ENCODE measurements around the gene HNRNPK.

The HNRNPK gene

GRCh38 chr9:84000186-84000585 is 20.2 kb upstream of the HNRNPK start:
- H3K9me3 ChIP-seq (ENCODE audit: control extremely low read depth in 1 of 5, control insufficient read depth in 4 of 5, insufficient read depth in 2 of 5, low read depth in 1 of 5, low read length in 4 of 5), result no peaks in the 10 kb centered on the region
- peaks cover 0 to 11% (median 6%) of the 10 kb centered on the region in 4 experiments for H3K4me1 ChIP-seq (ENCODE audit: control extremely low read depth in 1 of 4, control insufficient read depth in 4 of 4, insufficient read depth in 4 of 4, low read length in 3 of 4)
- POLR2A ChIA-PET, result no interaction called here
- CTCF ChIA-PET, result interaction anchor here (1.1 to 1.4 kb wide), 2 partner anchors 21 to 22 kb away, joined by 3 read pairs; no protein-coding TSS in a partner anchor
- H3K4me3 ChIP-seq (ENCODE audit: control insufficient read depth in 1 of 7, extremely low read depth in 1 of 7, insufficient read depth in 4 of 7, low read depth in 2 of 7, low read length in 6 of 7), result no peak overlapping the region
- H3K27ac ChIP-seq (ENCODE audit: insufficient read depth in 1 of 2, low read depth in 1 of 2, low read length in 2 of 2, poor library complexity in 1 of 2, severe bottlenecking in 2 of 2), result no peak overlapping the region
- H3K36me3 ChIP-seq (ENCODE audit: control insufficient read depth in 4 of 4, insufficient read depth in 4 of 4, low read length in 3 of 4), result peaks cover 6 to 25% (median 9%) of the 10 kb centered on the region in 4 experiments
- DNase-seq, result no peak
- no peaks in the 10 kb centered on the region for H3K27me3 ChIP-seq (replicated peaks in 2 of 5; ENCODE audit: control insufficient read depth in 4 of 5, insufficient read depth in 5 of 5, low read length in 4 of 5)
- no CpG with 5 or more reads among the region's 3 CpGs for WGBS (ENCODE audit: insufficient coverage)

GRCh38 chr9:83999141-83999918 is 19.3 kb upstream of the HNRNPK start:
- H3K27me3 ChIP-seq (replicated peaks in 2 of 5; ENCODE audit: control insufficient read depth in 4 of 5, insufficient read depth in 5 of 5, low read length in 4 of 5), result no peaks in the 10 kb centered on the region
- POLR2A ChIA-PET, result no interaction called here

GRCh38 chr9:83996126-83996525 is 16.1 kb upstream of the HNRNPK start:
- no peak overlapping the region for H3K4me3 ChIP-seq (ENCODE audit: control insufficient read depth in 1 of 7, extremely low read depth in 1 of 7, insufficient read depth in 4 of 7, low read depth in 2 of 7, low read length in 6 of 7)
- no peaks in the 10 kb centered on the region for H3K9me3 ChIP-seq (ENCODE audit: control extremely low read depth in 1 of 5, control insufficient read depth in 4 of 5, insufficient read depth in 2 of 5, low read depth in 1 of 5, low read length in 4 of 5)
- H3K36me3 ChIP-seq (ENCODE audit: control insufficient read depth in 4 of 4, insufficient read depth in 4 of 4, low read length in 3 of 4), result peaks cover 4 to 11% (median 5%) of the 10 kb centered on the region in 4 experiments
- no peak for DNase-seq
- ChIA-PET POLR2A (no interaction called here), CTCF (interaction anchor here (0.7 kb wide), 1 partner anchor 8 kb away, joined by 3 read pairs; no protein-coding TSS in a partner anchor)
- 93% methylated on average over 2 of the region's 4 CpGs for WGBS (ENCODE audit: insufficient coverage)
- H3K27ac ChIP-seq (ENCODE audit: insufficient read depth in 1 of 2, low read depth in 1 of 2, low read length in 2 of 2, poor library complexity in 1 of 2, severe bottlenecking in 2 of 2), result no peak overlapping the region
- H3K4me1 ChIP-seq (ENCODE audit: control extremely low read depth in 1 of 4, control insufficient read depth in 4 of 4, insufficient read depth in 4 of 4, low read length in 3 of 4), result peaks cover 0 to 2% (median 0%) of the 10 kb centered on the region in 4 experiments
- no peaks in the 10 kb centered on the region for H3K27me3 ChIP-seq (replicated peaks in 2 of 5; ENCODE audit: control insufficient read depth in 4 of 5, insufficient read depth in 5 of 5, low read length in 4 of 5)

More at GRCh38 chr9:83999141-83999918, 19.3 kb upstream of the HNRNPK start:
- peaks cover 0 to 11% (median 6%) of the 10 kb centered on the region in 4 experiments for H3K4me1 ChIP-seq (ENCODE audit: control extremely low read depth in 1 of 4, control insufficient read depth in 4 of 4, insufficient read depth in 4 of 4, low read length in 3 of 4)
- no CpG with 5 or more reads among the region's 2 CpGs for WGBS (ENCODE audit: insufficient coverage)
- H3K4me3 ChIP-seq (ENCODE audit: control insufficient read depth in 1 of 7, extremely low read depth in 1 of 7, insufficient read depth in 4 of 7, low read depth in 2 of 7, low read length in 6 of 7), result no peak overlapping the region
- H3K36me3 ChIP-seq (ENCODE audit: control insufficient read depth in 4 of 4, insufficient read depth in 4 of 4, low read length in 3 of 4), result peaks cover 6 to 17% (median 10%) of the 10 kb centered on the region in 4 experiments
- DNase-seq, result no peak
- H3K27ac ChIP-seq (ENCODE audit: insufficient read depth in 1 of 2, low read depth in 1 of 2, low read length in 2 of 2, poor library complexity in 1 of 2, severe bottlenecking in 2 of 2), result no peak overlapping the region
- no peaks in the 10 kb centered on the region for H3K9me3 ChIP-seq (ENCODE audit: control extremely low read depth in 1 of 5, control insufficient read depth in 4 of 5, insufficient read depth in 2 of 5, low read depth in 1 of 5, low read length in 4 of 5)
- CTCF ChIA-PET, result no interaction called here

GRCh38 chr9:83992901-83993300 is 12.9 kb upstream of the HNRNPK start:
- H3K27me3 ChIP-seq (replicated peaks in 2 of 5; ENCODE audit: control insufficient read depth in 4 of 5, insufficient read depth in 5 of 5, low read length in 4 of 5), result no peaks in the 10 kb centered on the region
- H3K27ac ChIP-seq (ENCODE audit: insufficient read depth in 1 of 2, low read depth in 1 of 2, low read length in 2 of 2, poor library complexity in 1 of 2, severe bottlenecking in 2 of 2), result no peak overlapping the region
- ChIA-PET CTCF (no interaction called here), POLR2A (no interaction called here)
- no peaks in the 10 kb centered on the region for H3K9me3 ChIP-seq (ENCODE audit: control extremely low read depth in 1 of 5, control insufficient read depth in 4 of 5, insufficient read depth in 2 of 5, low read depth in 1 of 5, low read length in 4 of 5)
- peaks cover 3 to 22% (median 11%) of the 10 kb centered on the region in 4 experiments for H3K36me3 ChIP-seq (ENCODE audit: control insufficient read depth in 4 of 4, insufficient read depth in 4 of 4, low read length in 3 of 4)
- no peaks in the 10 kb centered on the region for H3K4me1 ChIP-seq (ENCODE audit: control extremely low read depth in 1 of 4, control insufficient read depth in 4 of 4, insufficient read depth in 4 of 4, low read length in 3 of 4)
- H3K4me3 ChIP-seq (ENCODE audit: control insufficient read depth in 1 of 7, extremely low read depth in 1 of 7, insufficient read depth in 4 of 7, low read depth in 2 of 7, low read length in 6 of 7), result no peak overlapping the region
- no peak for DNase-seq

GRCh38 chr9:83992407-83992806 is 12.4 kb upstream of the HNRNPK start:
- ChIA-PET CTCF (no interaction called here), POLR2A (no interaction called here)
- no peaks in the 10 kb centered on the region for H3K4me1 ChIP-seq (ENCODE audit: control extremely low read depth in 1 of 4, control insufficient read depth in 4 of 4, insufficient read depth in 4 of 4, low read length in 3 of 4)
- no peaks in the 10 kb centered on the region for H3K9me3 ChIP-seq (ENCODE audit: control extremely low read depth in 1 of 5, control insufficient read depth in 4 of 5, insufficient read depth in 2 of 5, low read depth in 1 of 5, low read length in 4 of 5)
- no peak overlapping the region for H3K27ac ChIP-seq (ENCODE audit: insufficient read depth in 1 of 2, low read depth in 1 of 2, low read length in 2 of 2, poor library complexity in 1 of 2, severe bottlenecking in 2 of 2)
- WGBS (ENCODE audit: insufficient coverage), result 80% methylated on average over 1 of the region's 1 CpG
- H3K36me3 ChIP-seq (ENCODE audit: control insufficient read depth in 4 of 4, insufficient read depth in 4 of 4, low read length in 3 of 4), result peaks cover 3 to 22% (median 9%) of the 10 kb centered on the region in 4 experiments
- H3K4me3 ChIP-seq (ENCODE audit: control insufficient read depth in 1 of 7, extremely low read depth in 1 of 7, insufficient read depth in 4 of 7, low read depth in 2 of 7, low read length in 6 of 7), result no peak overlapping the region
- DNase-seq, result no peak
- no peaks in the 10 kb centered on the region for H3K27me3 ChIP-seq (replicated peaks in 2 of 5; ENCODE audit: control insufficient read depth in 4 of 5, insufficient read depth in 5 of 5, low read length in 4 of 5)

- DNase-seq, result no peak
- Histone ChIP-seq H3K27ac (ENCODE audit: insufficient read depth in 1 of 2, low read depth in 1 of 2, low read length in 2 of 2, poor library complexity in 1 of 2, severe bottlenecking in 2 of 2) (no peak overlapping the region), H3K4me1 (ENCODE audit: control extremely low read depth in 1 of 4, control insufficient read depth in 4 of 4, insufficient read depth in 4 of 4, low read length in 3 of 4) (peaks cover 0 to 4% (median 2%) of the 10 kb centered on the region in 4 experiments), H3K9me3 (ENCODE audit: control extremely low read depth in 1 of 5, control insufficient read depth in 4 of 5, insufficient read depth in 2 of 5, low read depth in 1 of 5, low read length in 4 of 5) (no peaks in the 10 kb centered on the region), H3K27me3 (replicated peaks in 2 of 5; ENCODE audit: control insufficient read depth in 4 of 5, insufficient read depth in 5 of 5, low read length in 4 of 5) (no peaks in the 10 kb centered on the region), H3K4me3 (ENCODE audit: control insufficient read depth in 1 of 7, extremely low read depth in 1 of 7, insufficient read depth in 4 of 7, low read depth in 2 of 7, low read length in 6 of 7) (no peak overlapping the region), H3K36me3 (ENCODE audit: control insufficient read depth in 4 of 4, insufficient read depth in 4 of 4, low read length in 3 of 4) (peaks cover 3 to 20% (median 9%) of the 10 kb centered on the region in 4 experiments)
- ChIA-PET POLR2A (no interaction called here), CTCF (no interaction called here)
- 100% methylated on average over 1 of the region's 1 CpG for WGBS (ENCODE audit: insufficient coverage)
Measured at GRCh38 chr9:83991355-83991754, 11.3 kb upstream of the HNRNPK start.

- CTCF ChIA-PET, result interaction anchor here (1.2 kb wide), 1 partner anchor 8 kb away, joined by 3 read pairs; no protein-coding TSS in a partner anchor
- 100% methylated on average over 1 of the region's 2 CpGs for WGBS (ENCODE audit: insufficient coverage)
- POLR2A ChIA-PET, result no interaction called here
Measured at GRCh38 chr9:83988411-83988810, 8.4 kb upstream of the HNRNPK start.

More at GRCh38 chr9:83988411-83988810, 8.4 kb upstream of the HNRNPK start:
- peaks cover 3 to 20% (median 7%) of the 10 kb centered on the region in 4 experiments for H3K36me3 ChIP-seq (ENCODE audit: control insufficient read depth in 4 of 4, insufficient read depth in 4 of 4, low read length in 3 of 4)
- no peak overlapping the region for H3K27ac ChIP-seq (ENCODE audit: insufficient read depth in 1 of 2, low read depth in 1 of 2, low read length in 2 of 2, poor library complexity in 1 of 2, severe bottlenecking in 2 of 2)
- no peak for DNase-seq
- no peak overlapping the region for H3K4me3 ChIP-seq (ENCODE audit: control insufficient read depth in 1 of 7, extremely low read depth in 1 of 7, insufficient read depth in 4 of 7, low read depth in 2 of 7, low read length in 6 of 7)
- no peaks in the 10 kb centered on the region for H3K9me3 ChIP-seq (ENCODE audit: control extremely low read depth in 1 of 5, control insufficient read depth in 4 of 5, insufficient read depth in 2 of 5, low read depth in 1 of 5, low read length in 4 of 5)
- no peaks in the 10 kb centered on the region for H3K27me3 ChIP-seq (replicated peaks in 2 of 5; ENCODE audit: control insufficient read depth in 4 of 5, insufficient read depth in 5 of 5, low read length in 4 of 5)
- H3K4me1 ChIP-seq (ENCODE audit: control extremely low read depth in 1 of 4, control insufficient read depth in 4 of 4, insufficient read depth in 4 of 4, low read length in 3 of 4), result peaks cover 0 to 13% (median 6%) of the 10 kb centered on the region in 4 experiments
